Lung (tissue), 12 donors: ENCODE results near the gene CXCL14. TPM values are rescaled to one million over a fixed set of nuclear protein-coding genes. Genes with fewer than 3 reads are reported as not detected.

Experiments used
- ATAC-seq: fragments of 200-7000 bp; cut with Tn5 transposase; one replicate; pipeline ENCODE4 v1.9.1; 2020; ENCODE audit warnings: moderate number of reproducible peaks; ENCODE audit not compliant: insufficient read depth, low FRiP score
- DNase-seq, 3 donors: peaks; one replicate each; pipeline ENCODE4 v3.0.0-alpha.2; 2013 to 2017
- H3K27ac ChIP-seq, 2 donors: one replicate each; pipeline ENCODE4 v1.5.1; 2013; ENCODE audit warnings: mild to moderate bottlenecking in 2 of 2, moderate library complexity in 2 of 2, control low read depth in 1 of 2, inconsistent platforms in 1 of 2, low read depth in 1 of 2, low read length in 1 of 2
- H3K27me3 ChIP-seq, 3 donors: one replicate each; pipeline ENCODE4 v1.5.1; 2013; ENCODE audit warnings: low read length in 2 of 3; ENCODE audit not compliant: control insufficient read depth in 3 of 3, insufficient read depth in 3 of 3
- H3K36me3 ChIP-seq, 4 donors: one replicate each; pipeline ENCODE4 v1.5.1; 2013; ENCODE audit warnings: low read length in 4 of 4, mild to moderate bottlenecking in 1 of 4, moderate library complexity in 1 of 4; ENCODE audit not compliant: control insufficient read depth in 4 of 4, insufficient read depth in 4 of 4
- H3K4me1 ChIP-seq, 5 donors: one replicate each; pipeline ENCODE4 v1.5.1; 2013; ENCODE audit warnings: low read length in 5 of 5, mild to moderate bottlenecking in 2 of 5, moderate library complexity in 1 of 5; ENCODE audit not compliant: control insufficient read depth in 5 of 5, insufficient read depth in 5 of 5
- H3K4me3 ChIP-seq: one replicate; pipeline ENCODE4 v1.5.1; 2013; ENCODE audit warnings: mild to moderate bottlenecking, control low read depth, moderate library complexity
- H3K9ac ChIP-seq, 2 donors: one replicate each; pipeline ENCODE4 v1.5.1; 2013; ENCODE audit warnings: low read length in 2 of 2, control low read depth in 1 of 2; ENCODE audit not compliant: insufficient read depth in 1 of 2
- H3K9me3 ChIP-seq, 4 donors: one replicate each; pipeline ENCODE4 v1.5.1; 2013; ENCODE audit warnings: low read length in 3 of 4, mild to moderate bottlenecking in 1 of 4, moderate library complexity in 1 of 4; ENCODE audit not compliant: control insufficient read depth in 4 of 4, insufficient read depth in 3 of 4
- CTCF ChIP-seq: IDR thresholded peaks from 2 replicates; pipeline ENCODE4 v1.5.1; 2012; ENCODE audit warnings: mild to moderate bottlenecking; ENCODE audit errors: control extremely low read depth, extremely low read depth
- WGBS, 2 donors: extraction: QIAGEN DNeasy Blood & Tissue Kit; methylation state at CpG; one replicate each; pipeline ENCODE4 v1.1.7; 2013; 5-methylcytosine and 5-hydroxymethylcytosine counted together
- polyA plus RNA-seq, 2 donors: library from polyadenylated mRNA; stranded (reverse); fragments of 200-250 nt; gene quantifications; one replicate each; pipeline ENCODE4 v1.2.1, GENCODE V29; 2013
- total RNA-seq, 2 donors: library from RNA; depleted of rRNA in 1 of 2; stranded (reverse); fragments of >200 nt in 1 of 2; gene quantifications; one replicate each; pipeline ENCODE4 v1.2.1, GENCODE V29; 2014 to 2021
- donor health status: control.
- donor health status: control.
- donor health status: Bipolar disorder and iron deficiency.
- donor health status: healthy.
- donor health status: DM: yes; HTN: yes; CAD: no.

Gene CXCL14
- total and polyA plus RNA-seq, 4 donors: 1.6 to 31.4 (median 2.4) TPM

DNA sequence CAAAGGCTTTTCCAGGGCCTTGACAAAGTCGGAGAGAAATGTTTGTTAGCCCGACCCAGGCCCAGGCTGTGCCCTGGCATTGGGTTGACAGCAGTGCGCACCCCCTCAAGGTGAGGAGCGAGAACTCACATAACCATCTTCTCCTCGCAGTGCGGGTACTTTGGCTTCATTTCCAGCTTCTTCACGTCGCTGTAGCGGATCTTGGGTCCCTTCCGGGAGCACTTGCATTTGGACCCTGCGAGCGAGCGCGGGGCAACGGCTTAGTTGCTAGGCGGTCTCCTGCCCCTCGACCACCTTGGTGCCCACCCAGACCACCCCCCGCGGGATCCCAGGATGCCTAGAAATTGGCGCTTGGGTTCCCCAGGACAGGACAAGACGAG is 496 bp downstream of the CXCL14 start:
- DNase-seq (peak in 1 of 3 donors; percentile 22), ATAC-seq (no peak)
- Histone ChIP-seq H3K9me3 (peaks cover 0 to 5% (median 0%) of the 10 kb centered on the region in 4 donors), H3K4me3 (peak overlapping the region; percentile 8), H3K27ac (no peak overlapping the region), H3K36me3 (no peaks in the 10 kb centered on the region), H3K27me3 (peaks cover 0 to 13% (median 5%) of the 10 kb centered on the region in 3 donors), H3K9ac (no peak overlapping the region), H3K4me1 (peaks cover 0 to 38% (median 5%) of the 10 kb centered on the region in 5 donors)
- 7 to 8% methylated on average over 21 of the region's 21 CpGs for WGBS, 2 donors
- TF ChIP-seq CTCF: no peak

- no peak for DNase-seq
- Histone ChIP-seq H3K36me3 (no peaks in the 10 kb centered on the region), H3K27ac (no peak overlapping the region), H3K27me3 (peaks cover 0 to 13% (median 5%) of the 10 kb centered on the region in 3 donors), H3K4me1 (peaks cover 0 to 35% (median 5%) of the 10 kb centered on the region in 5 donors), H3K4me3 (no peak overlapping the region), H3K9me3 (peaks cover 0 to 5% (median 0%) of the 10 kb centered on the region in 4 donors), H3K9ac (no peak overlapping the region)
- no peak for TF ChIP-seq CTCF
- no peak for ATAC-seq
- 47 to 53% methylated on average over 8 of the region's 8 CpGs for WGBS, 2 donors
Observed at GRCh38 chr5:135577421-135577820, 1.4 kb downstream of the CXCL14 start.

- no peak overlapping the region for H3K4me3 ChIP-seq
- no peak overlapping the region for H3K9ac ChIP-seq
- no peak overlapping the region for H3K27ac ChIP-seq
- peaks cover 0 to 13% (median 5%) of the 10 kb centered on the region in 3 donors for H3K27me3 ChIP-seq
- peaks cover 0 to 5% (median 0%) of the 10 kb centered on the region in 4 donors for H3K9me3 ChIP-seq
- DNase-seq: no peak
- no peak for TF ChIP-seq CTCF
- WGBS, 2 donors: 68 to 69% methylated on average over 6 of the region's 6 CpGs
- ATAC-seq: no peak
- H3K4me1 ChIP-seq: peaks cover 0 to 35% (median 5%) of the 10 kb centered on the region in 5 donors
- H3K36me3 ChIP-seq: no peaks in the 10 kb centered on the region
Observed at GRCh38 chr5:135576075-135576599, 2.7 kb downstream of the CXCL14 start.

GRCh38 chr5:135574493-135574892 is 4.3 kb downstream of the CXCL14 start:
- Histone ChIP-seq H3K27ac (no peak overlapping the region), H3K27me3 (peaks cover 0 to 13% (median under 1%) of the 10 kb centered on the region in 3 donors), H3K36me3 (no peaks in the 10 kb centered on the region), H3K9me3 (peaks cover 0 to 5% (median 0%) of the 10 kb centered on the region in 4 donors), H3K4me3 (no peak overlapping the region), H3K9ac (no peak overlapping the region), H3K4me1 (peaks cover 0 to 32% (median 5%) of the 10 kb centered on the region in 5 donors)
- DNase-seq (no peak), ATAC-seq (no peak)
- no peak for TF ChIP-seq CTCF
- WGBS, 2 donors: 89 to 92% methylated on average over 10 of the region's 10 CpGs
